GM19328 (cell line): ENCODE measurements around the gene MCM5.
"Not testable (repeated sequence)": the region's sequence is repeated elsewhere in the genome, so short reads cannot be mapped to it uniquely, and the experiment has no call there.

Experiments
- ATAC-seq: cut with Tn5 transposase; IDR thresholded peaks from one replicate; pipeline ENCODE4 v1.9.1; 2021; ENCODE audit warnings: mild to moderate bottlenecking, moderate library complexity; ENCODE audit not compliant: unreplicated experiment

Gene MCM5

DNA sequence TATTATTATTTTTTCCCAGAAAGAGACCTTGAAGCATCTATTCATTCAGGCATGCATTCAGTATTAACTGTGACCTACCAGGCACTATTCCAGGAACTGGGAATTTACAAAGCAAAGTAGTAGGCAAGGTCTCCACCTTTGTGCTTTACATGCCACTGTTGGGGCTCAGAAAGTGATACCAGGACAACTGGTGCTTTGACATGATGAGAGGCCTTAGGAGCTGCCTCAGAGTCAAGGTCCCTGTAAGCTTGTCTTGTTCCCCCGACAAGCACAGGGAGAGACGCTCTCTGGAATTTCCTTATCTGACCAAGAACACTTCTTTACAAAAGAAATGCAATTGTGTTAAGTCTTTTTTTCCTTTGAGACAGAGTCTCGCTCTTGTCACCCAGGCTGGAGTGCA is 21.3 kb upstream of the MCM5 start:
- no peak for ATAC-seq

DNA sequence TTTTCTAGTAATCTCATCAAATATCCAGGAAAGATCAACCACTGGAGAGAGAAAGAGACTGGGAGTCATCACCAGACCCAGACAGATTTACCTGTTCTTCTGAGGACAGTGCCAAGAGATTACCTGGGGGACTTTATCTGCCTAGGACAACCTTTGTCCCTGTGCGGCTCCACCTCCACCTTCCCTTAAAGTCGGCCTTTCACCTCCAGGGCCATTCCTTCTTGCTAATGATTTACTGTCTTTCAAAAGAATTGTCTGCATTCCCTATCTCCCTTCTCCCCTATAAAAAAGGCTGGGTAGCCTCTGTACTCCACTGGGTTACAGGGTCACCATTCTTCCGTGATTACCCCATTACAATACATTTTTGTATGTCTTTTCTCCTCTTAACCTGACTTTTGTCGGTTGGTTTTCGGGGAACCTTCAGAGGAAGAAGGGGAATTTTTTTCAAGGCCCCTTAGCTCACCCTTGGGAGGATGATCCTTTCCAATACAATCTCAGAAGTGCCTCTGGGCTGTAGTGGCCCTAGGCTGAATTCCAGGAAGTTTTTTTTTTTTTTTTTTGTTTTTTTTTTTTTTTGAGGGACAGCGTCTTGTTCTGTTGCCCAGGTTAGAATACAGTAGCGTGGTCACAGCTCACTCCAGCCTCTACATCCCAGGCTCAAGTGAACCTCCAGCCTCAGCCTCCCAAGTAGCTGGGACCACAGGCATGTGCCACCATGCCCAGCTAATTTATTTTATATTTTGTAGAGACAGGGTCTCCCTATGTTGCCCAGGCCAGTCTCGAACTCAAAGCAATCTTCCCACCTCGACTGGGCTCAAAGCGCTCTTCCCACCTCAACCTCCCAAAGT is 20.6 kb upstream of the MCM5 start:
- ATAC-seq = no peak

DNA sequence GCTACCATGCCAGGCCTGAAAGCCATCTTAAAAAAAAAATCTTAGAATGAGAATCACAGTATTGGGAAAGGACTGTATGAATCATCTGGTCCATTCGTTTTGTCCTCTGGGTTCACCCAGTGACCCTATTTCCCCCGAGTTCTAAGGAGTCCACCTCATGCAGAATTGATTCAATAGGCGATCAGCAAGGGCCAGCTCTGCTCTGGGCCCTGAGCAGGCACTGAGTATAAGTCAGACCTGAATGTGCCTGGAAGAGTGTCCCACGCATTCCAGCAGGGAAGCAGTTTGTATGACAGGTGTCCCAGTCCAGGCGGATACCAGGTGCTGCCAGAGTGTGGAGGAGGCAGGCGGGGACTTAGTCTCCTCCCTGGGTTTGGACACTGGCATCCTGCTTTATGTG is 19.9 kb upstream of the MCM5 start:
- ATAC-seq = no peak

DNA sequence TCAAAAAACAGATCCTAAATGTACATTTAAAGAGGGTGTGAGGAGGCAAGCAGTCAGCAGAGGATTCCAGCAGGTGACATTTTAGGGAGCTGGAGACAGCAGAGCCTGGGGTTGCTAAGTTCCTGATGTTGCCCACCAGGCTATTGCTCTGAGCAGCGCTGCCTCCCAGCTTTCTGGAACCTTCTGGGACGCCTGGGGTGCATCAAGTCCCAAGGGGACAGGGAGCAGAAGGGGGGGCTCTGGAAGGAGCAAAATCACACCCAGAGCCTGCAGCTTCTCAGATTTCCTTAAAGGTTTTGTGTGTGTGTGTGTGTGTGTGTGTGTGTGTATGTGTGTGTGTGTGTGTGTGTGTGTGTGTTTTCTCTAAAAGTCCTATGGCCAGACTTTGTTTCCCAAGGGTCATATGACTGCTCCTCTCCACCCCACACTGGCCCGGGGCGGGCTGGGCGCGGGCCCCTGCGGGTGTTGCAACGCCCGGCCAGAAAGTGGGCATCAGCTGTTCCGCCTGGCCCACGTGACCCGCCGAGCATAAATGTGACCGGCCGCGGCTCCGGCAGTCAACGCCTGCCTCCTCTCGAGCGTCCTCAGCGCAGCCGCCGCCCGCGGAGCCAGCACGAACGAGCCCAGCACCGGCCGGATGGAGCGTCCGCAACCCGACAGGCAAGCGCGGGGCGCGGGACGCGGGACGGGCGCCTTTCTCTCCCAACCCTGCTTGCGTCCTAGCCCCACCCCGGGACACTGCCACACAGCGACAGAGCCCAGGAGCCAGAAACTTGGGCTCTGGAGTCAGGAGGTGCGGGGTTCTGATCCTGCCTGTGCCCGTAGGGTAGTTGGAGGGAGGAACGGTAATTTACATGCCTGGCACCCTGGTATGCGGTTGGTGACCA is 19.2 kb upstream of the MCM5 start, which contains the start of gene HMOX1:
TSS of gene HMOX1 (plus strand) at position 560 of the 887 bp plus-strand sequence. CDS start at position 638, 78 bp downstream.
- ATAC-seq = peak; percentile 57

DNA sequence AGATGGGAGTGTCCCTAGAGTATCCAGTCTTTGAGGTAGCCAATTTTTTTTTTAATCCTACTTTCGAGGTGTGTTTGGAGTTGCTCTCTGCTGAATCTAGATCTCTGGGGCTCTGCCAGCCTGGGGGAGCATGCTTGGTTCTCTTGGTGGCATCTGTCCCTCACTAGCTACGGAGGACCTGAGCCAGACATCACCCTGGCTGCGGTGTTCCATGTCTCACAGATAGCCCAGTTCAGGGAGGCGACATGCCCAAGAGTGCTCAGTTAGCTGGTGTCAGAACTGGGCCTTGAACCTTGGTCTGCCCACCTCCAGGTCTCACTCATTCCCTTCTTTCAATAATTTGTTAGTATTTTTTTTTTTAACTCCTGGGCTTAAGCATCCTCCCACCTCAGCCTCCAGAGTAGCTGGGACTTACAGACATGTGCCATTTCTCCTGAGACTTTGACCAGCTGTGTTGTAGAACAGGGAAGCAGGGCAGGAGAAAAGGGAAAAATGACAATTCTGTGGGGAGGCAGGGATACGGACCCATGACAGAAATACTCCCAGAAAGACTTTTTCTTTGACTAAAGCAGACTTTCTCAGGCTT is 18.4 kb upstream of the MCM5 start:
- ATAC-seq = no peak

DNA sequence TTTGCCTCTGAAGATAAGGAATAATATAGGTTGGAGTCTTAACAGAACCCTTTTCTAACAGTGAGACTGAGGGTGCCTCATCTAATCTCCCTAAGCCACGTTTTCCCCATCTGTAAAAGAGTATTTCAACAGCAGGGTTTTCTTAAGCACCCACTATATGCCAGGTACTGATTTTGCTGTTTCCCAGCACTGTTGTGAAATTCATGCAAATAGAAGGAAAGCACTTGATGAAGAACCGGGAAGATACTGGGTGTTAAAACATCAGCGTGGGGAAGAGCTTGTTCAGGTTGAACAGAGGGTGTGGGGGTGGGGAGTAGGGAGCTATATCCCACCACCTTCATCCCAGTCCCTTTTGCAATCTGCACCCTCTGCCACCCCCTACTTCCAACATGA is 16.3 kb upstream of the MCM5 start:
- no peak for ATAC-seq

DNA sequence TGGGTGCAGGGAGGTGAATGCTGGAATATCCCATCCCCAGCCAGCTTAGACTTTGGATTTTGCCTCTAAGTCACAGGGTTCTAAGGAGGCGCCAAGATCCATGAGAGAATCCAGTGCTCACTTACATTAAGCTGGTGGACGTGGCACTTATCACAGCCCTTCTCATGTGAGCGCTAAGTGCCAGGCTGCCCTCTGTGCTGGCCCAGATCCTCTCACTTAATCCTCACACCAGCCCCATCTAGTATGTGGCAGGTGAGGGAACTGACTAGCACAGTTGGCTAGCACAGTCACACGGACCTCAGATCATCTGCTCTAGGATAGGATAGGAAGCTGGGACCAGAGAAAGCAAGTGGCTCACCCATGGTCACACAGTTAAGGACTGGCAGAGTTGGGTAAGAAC is 15.4 kb upstream of the MCM5 start:
- no peak for ATAC-seq

DNA sequence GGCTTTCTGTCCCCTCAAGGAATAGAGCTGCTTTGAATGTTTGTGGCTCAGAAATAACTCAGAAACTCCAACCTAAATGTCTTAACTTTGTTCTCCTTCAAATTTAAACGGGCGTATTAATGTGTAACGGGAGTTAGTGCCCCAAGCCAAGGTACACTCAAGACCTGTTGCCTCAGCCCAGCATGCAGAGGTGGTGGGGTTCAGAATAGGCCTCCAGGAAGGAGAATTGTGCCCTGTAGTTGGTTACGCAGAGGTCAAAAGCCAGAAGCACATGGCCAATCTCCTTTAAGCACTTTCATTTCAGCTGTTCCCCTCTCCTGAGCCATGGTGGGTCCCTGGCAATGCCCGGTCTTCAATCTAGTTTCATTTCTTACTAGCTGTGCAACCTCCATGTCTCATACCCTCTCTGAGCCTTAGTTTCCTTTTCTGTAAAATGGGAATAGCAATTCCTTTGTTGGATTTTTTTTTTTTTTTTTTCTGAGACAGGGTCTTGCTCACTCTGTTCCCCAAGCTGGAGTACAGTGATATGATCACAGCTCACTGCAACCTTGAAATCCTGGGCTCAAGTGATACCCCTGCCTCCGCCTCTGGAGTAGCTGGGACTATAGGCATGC is 14.9 kb upstream of the MCM5 start:
- no peak for ATAC-seq

DNA sequence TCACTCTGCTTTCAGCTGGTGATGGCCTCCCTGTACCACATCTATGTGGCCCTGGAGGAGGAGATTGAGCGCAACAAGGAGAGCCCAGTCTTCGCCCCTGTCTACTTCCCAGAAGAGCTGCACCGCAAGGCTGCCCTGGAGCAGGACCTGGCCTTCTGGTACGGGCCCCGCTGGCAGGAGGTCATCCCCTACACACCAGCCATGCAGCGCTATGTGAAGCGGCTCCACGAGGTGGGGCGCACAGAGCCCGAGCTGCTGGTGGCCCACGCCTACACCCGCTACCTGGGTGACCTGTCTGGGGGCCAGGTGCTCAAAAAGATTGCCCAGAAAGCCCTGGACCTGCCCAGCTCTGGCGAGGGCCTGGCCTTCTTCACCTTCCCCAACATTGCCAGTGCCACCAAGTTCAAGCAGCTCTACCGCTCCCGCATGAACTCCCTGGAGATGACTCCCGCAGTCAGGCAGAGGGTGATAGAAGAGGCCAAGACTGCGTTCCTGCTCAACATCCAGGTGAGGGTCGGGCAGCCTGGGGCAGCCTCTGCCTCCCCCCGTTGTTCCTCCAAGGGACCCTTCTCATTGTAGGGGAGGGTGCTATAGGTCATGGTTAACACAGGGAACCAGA is 13.2 kb upstream of the MCM5 start:
- ATAC-seq = no peak

DNA sequence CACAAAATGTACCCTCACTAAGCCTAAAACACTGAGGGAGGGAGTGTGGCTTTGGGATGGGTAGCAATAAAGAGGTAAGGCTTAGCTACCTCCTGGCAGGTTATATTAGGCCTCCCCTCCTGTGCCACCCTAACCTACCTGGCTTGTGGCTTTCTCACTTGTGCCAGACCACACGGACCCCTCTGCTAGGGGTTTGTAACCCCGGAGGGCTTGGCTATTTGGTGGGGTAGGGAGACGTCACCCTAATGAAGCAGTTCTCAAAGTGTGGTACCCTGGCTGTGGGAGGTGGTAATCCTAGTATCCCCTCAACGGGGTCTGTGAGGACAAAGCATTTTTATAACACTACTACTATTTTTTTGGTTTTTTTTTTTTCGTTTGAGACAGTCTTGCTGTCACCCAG is 9.0 kb upstream of the MCM5 start:
- no peak for ATAC-seq

DNA sequence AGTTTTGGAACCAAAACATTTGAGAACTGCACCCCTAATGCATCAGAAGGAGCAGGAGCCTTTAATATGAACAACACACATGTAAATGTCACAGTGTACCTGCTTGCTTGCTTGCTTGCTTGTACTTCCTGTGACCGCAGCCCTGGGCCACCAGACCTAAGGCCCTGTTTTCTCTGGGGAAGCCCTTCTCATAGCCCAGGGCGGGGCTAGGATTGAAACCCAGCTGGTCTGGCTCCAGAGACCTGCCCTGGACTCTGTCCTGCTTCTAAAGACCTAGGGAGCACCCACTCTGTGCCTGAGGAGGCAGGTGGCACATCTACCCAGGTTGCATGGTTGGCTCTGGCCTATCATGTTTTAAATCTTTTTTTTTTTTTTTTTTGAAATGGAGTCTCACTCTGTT is 7.6 kb upstream of the MCM5 start:
- ATAC-seq = no peak

DNA sequence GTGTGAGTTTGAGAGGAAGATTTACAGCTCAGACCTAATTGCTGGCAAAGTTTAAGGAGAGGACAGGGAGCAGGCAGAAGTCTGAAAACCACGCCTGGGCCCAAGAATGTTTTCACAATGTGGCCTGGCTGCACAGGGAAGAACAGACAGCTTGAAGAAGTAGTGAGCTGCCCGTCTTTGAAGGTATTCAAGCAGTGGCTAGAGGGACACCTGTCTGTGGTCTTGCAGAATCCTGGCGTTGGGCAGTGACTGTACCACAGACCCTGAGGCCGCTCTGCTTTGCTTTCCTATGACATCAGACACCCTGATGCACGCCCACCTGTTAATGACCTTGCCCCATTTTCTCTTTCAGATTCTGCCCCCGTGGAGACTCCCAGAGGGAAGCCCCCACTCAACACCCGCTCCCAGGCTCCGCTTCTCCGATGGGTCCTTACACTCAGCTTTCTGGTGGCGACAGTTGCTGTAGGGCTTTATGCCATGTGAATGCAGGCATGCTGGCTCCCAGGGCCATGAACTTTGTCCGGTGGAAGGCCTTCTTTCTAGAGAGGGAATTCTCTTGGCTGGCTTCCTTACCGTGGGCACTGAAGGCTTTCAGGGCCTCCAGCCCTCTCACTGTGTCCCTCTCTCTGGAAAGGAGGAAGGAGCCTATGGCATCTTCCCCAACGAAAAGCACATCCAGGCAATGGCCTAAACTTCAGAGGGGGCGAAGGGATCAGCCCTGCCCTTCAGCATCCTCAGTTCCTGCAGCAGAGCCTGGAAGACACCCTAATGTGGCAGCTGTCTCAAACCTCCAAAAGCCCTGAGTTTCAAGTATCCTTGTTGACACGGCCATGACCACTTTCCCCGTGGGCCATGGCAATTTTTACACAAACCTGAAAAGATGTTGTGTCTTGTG is 6.6 kb upstream of the MCM5 start:
- ATAC-seq = no peak

DNA sequence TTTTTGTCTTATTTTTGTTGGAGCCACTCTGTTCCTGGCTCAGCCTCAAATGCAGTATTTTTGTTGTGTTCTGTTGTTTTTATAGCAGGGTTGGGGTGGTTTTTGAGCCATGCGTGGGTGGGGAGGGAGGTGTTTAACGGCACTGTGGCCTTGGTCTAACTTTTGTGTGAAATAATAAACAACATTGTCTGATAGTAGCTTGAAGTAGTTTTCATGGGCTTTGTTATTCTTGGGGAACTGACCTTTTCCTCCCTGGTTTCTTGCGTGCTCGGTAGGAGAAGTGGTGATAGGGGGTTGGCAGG is 6.0 kb upstream of the MCM5 start:
- ATAC-seq = no peak

DNA sequence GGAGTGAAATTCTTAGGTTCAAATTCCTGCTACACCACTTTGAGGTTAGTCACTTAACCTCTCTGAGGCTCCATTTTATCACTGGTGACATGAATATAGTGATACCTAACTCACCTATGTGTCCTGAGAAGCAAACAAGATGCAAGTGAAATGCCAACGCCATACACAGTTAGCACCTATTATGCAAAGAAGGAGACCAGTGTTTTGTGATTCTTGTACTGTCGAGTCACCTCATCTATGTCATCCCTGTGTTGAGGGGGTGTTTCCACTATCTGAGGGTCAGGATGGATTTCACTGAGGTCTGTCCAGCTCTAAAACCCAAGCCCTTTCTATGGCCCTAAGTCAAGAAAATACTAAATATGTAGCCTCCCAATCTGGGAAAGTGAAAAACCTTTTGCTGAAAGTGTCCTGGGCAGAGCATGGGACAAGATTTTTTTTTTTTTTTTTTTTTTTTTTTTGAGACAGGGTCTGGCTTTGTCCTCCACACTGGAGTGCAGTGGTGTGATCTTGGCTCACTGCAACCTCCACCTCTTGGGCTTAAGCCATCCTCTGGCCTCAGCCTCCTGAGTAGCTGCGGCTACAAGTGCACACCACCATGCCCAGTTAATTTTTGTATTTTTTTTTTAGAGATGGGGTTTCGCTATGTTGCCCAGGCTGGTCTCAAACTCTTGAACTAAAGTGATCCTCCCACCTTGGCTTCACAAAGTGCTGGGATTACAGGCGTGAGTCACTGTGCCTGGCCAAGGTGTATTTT is 5.0 kb upstream of the MCM5 start:
- no peak for ATAC-seq

DNA sequence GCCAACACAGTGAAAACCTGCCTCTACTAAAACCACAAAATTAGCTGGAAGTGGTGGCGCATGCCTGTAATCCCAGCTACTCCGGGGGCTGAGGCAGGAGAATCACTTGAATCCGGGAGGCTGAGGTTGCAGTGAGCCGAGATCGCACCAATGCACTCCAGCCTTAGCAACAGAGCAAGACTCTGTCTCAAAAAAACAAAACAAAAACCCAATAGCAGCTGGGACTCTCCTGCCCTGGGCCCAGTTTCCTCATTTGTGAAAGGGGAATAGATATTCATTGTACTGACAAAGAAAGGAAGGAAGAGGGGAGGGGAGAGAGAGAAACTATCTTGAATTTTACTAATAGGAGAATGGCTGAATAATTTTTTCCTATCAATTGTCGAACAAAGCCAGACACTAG is 3.3 kb upstream of the MCM5 start:
- not testable (repeated sequence) for ATAC-seq

DNA sequence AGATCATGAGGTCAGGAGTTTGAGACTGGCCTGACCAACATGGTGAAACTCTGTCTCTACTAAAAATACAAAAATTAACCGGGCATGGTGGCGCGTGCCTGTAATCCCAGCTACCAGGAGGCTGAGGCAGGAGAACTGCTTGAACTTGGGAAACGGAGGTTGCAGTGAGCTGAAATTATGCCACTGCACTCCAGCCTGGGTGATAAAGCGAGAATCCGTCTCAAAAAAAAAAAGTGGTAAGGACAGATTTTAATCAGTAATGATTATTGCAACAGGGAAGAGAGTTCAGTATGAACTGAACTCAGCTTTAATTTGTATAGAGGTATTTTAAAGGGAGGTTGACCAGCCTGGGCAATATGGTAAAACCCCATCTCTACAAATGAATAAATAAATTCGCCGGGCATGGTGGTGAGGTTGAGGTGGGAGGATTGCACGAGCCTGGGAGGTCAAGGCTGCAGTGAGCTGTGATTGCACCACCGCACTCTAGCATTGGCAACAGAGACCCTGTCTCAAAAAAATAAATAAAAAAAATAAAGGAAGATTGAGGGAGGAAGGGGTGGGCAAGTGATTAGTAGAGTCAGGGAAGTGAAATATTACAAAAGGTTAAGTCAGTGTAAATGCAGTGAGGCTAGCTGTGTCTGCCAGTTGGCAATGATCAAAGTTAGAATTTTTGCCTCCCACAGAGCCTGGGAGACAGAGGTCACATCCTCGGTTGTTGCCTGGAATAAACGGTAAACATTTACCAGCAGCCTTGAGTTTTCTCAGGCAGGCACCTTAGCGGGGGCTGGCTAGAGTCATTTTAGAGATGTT is 2.6 kb upstream of the MCM5 start:
- ATAC-seq = no peak

DNA sequence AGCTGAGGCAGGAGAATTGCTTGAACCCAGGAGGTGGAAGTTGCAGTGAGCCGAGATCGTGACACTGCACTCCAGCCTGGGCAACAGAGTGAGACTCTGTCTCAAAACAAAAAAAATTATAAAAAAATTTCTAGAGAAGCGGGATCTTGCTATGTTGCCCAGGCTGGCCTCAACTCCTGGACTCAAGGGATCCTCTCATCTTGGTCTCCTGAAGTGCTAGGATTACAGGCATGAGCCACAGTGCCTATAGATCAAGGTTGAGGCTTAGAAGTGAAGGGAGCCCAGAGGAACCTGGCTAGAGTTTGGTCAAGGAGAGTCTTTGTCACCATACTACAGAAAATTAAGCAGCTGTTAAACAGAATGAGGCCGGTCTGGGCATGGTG is 1.4 kb upstream of the MCM5 start:
- no peak for ATAC-seq

DNA sequence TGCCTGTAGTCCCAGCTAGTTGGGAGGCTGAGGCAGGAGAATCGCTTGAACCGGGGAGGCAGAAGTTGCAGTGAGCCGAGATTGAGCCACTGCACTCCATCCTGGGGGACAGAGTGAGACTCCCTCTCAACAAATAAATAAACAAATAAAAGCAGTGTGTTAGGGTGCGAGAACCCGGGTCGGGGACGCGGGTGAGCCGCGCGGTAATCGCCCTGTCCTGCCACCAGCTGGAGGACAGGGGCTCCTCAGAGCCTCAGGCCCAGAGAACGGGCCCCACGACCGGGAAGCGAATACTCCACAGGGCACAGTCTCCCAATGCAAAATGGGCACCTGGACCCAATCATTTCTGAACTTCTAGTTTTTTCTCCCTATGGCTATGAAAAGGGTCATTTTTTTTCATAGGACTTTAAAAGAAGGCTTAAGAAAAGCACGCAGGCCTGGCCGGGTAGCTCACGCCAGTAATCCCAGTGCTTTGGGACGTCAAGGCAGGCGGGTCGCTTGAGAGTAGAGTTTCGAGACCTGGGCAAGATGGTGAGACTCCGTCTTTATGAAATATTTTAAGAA is 744 bp upstream of the MCM5 start:
- no peak for ATAC-seq
